ENCODE measurements around the gene ASTN2.

Gene ASTN2

DNA sequence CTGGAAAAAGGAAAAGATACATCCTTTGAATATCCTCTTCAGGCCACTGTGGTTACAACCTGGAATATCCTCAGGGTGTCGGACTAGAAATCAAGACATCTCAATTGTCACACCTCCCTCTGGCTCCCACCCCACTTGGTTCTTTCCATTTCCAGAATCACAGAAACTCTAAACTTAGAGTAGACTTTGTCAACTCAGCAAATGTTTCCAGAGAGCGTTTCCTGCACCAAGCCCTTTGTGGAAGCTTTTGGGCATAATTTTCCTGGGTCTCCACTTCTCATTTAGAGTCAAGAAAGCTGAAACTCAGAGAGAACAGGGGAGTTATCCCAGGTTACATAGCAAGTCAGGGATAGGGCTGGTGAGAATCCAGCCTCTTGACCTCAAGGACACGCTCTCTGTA lies 108.8 kb downstream of the ASTN2 start:
- in situ Hi-C loops (cut with MboI; ENCODE audit: low sequenced_read_pairs): no loop called here

DNA sequence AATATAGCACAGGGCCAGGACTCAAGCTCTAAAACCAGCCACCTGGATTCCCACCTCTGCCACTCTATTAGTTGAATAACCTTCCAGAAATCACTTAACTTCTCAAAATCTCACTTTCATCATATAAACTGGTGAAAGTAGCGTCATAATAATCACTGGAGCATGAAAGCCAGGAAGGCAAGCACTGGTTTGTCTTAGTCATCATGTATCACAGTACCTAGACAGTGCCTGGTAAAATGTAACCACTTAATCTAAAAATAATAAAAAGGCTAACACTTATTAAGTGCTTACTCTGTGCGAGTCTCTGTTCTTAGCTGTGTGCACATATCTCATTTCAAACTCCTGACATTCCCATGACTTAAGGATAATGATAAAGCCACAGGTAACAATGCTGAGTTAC lies 109.4 kb downstream of the ASTN2 start:
- in situ Hi-C loops (cut with MboI; ENCODE audit: low sequenced_read_pairs): no loop called here

DNA sequence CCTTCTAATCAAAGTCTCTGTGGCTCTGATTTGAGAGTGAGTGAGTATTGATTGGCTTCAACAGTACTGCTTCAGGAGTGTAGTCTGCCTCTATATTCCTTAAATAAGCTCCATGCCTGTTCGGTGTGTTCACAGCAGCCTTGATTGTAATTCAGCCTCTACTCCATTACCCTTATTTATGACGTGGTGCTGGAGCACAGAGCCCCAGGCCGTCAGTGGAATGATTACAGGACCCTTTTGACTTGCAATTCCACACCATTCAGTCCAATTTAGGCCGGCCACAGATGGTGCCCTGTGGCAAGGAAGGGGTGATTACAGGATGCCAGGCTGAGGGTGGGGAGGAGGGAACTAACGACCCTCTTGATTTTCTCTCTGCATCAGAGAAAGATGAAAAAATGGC lies 110.3 kb downstream of the ASTN2 start:
- in situ Hi-C loops (cut with MboI; ENCODE audit: low sequenced_read_pairs): no loop called here

DNA sequence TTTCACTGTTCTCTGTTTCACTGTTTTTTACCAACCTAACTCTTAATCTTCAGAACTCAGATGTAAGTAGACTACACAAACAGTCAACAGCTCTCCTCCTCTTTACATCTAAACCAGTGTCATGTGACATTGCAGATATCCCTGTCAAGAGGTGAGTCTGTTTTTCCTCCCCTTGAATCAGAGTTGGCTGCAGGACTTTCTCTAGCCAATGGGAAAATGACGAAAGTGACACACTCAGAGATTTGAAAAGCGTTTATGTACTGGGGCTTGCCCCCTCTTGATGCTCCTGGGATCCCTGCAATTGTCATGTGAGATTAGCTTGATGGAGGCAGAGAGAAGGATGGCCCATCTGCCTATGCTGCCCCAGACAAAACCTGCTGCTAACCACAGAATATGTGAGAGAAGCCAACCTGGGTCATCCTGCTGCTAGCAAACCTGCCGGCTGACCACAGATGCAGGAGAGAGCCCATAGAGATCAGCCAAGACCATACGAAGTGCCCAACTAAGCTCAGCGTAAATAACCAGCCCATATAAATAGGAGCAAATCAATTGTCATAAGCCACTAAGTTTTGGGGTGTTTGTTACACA lies 111.1 kb downstream of the ASTN2 start:
- in situ Hi-C loops (cut with MboI; ENCODE audit: low sequenced_read_pairs): no loop called here

DNA sequence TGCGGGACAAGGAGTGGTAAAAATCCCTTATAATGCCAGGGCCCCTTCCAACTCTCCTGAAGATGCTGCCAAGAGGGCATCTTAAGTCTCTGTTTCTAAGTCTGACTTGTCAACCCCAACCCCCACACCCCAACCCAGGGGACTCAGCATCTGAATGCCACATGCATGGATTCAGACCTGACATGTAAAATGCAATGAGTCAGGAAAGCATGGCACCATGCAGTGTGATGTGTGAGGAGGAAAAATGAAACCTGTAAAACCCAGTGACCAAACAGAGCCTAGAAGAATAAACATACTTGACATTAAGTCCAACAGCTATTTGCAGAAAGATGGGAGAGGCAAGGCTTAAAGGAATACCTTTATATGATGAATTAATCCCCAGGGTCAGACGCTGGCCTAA lies 112.4 kb downstream of the ASTN2 start:
- in situ Hi-C loops (cut with MboI; ENCODE audit: low sequenced_read_pairs): no loop called here

DNA sequence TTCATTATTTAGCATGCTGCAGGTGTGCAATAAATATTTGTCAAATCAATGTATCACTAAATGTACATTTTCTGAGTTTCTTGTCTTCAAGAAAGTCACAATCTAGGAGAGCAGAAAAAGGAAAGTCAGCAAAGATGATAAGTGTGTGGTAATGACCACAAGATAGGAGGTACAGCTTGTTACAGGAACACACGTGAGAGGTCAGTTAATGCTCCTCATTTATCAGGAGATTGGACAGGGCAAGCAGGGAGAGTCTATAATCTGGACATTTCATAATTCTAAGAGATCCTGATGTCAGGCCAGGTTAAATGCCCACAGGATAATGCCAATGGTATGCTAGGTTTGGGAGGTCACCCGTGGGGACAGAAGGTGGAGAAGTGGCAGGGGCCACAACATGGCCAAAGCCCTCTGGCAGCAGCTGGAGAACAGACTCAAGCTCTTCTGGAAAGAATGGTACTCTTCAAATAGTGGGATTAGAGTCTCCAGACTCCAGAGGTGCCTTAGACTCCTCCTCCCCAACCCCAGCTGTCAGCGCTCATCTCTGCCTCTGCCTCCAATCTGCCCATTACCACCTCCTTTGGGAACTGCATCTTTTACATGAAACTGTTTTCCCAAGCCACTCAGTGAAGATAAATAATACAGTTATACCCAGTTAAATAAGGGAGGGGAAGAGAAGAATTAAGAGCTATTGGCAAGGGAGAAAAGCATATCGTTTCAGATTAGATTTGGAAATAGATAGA lies 114.3 kb downstream of the ASTN2 start:
- in situ Hi-C loops (cut with MboI; ENCODE audit: low sequenced_read_pairs): no loop called here

DNA sequence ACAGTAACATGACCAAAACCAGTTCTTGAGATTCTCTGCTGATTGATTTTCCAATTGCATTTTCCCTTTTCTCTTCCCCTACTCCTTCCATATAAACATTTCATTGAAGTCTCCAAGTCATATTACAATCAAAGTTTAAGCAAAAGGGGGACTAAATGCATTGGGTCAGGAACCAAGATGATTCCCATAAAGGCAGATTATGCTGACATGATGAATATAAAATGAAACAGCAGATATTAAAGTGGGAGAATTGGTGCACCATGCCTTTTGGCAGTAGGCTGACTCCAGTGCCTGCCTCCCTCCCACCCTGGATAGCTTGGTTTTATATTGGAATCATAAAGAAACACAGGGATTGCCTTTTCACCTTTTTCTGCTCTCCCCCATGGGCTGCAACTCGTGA lies 118.4 kb downstream of the ASTN2 start:
- in situ Hi-C loops (cut with MboI; ENCODE audit: low sequenced_read_pairs): no loop called here

DNA sequence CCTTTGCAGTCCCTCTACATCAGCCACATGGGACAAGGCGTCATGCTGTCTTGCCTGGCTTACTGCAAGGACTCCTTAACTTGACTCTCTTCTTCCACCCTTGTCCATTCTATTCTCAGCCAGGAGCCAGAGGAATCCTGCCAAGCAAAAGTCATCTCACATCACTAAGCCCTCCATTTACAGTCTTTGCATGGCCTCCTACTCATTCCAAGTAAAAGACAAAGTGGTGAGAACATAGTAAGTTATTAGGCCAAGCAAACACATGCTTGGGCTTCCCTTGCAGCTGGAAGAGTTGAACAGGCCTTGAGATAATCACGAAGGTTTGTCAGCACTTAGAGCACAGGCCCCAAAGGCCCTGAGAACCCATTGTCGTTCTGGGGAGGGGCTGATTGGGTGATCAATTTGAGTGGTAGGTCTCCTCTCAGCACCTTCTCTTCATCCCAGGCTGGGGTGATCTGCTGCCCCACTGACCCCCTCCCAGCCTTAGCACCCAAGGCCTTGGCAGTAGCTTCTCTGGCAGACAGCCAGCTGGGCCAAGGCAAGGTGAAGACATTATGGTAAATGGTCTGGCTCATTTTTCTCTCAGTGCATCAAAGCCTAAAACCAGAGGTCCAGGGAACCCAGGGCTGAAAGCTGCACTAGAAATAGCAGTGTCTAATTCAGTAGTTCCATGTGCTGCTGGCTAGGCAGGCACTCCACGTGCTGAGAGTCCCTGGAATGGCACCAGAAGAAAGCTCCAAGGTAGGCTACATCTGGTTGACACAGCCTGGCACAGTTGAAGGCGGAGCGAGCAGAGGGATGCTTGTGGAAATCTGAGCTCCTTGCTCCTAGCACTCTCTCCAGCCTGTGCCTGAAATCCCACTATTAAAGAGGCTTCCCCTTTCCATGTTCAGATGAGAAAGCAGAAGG lies 121.4 kb downstream of the ASTN2 start:
- in situ Hi-C loops (cut with MboI; ENCODE audit: low sequenced_read_pairs): no loop called here

DNA sequence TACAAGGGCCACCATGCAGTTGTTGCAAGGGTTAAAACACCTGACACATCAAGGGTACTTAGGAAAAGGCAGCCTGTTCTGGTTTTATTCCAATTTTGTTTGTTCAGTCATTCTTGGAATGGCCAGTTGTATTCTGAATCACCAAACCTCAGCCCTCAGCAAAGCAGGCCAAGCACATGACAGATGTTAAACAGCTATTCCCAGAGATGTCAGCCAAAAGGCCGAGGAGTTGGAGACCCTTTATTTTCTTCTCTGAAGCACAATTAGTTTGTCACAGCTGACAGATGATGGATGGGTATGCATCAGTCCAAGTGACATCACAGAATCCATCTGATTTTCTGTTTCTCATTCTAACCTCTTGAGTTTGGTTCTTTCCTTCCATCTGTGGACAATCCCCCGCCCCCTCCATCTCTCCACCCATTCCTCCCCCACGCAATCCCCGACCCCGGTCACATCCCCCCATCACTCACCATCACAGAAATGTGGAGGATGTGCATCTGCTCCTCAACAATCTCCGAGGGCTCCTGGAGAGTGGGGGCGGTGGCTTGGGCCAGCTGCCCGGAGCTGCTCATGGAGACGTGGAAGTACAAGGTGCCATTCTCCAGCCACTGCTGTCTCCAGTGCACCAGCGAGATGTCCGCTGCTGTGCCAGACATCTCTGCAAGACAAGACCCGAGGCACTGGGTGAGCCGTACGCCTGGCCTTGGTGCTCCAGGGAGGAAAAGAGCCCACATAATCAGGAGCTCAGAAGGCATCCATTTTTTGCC lies 123.8 kb downstream of the ASTN2 start:
- in situ Hi-C loops (cut with MboI; ENCODE audit: low sequenced_read_pairs): no loop called here

DNA sequence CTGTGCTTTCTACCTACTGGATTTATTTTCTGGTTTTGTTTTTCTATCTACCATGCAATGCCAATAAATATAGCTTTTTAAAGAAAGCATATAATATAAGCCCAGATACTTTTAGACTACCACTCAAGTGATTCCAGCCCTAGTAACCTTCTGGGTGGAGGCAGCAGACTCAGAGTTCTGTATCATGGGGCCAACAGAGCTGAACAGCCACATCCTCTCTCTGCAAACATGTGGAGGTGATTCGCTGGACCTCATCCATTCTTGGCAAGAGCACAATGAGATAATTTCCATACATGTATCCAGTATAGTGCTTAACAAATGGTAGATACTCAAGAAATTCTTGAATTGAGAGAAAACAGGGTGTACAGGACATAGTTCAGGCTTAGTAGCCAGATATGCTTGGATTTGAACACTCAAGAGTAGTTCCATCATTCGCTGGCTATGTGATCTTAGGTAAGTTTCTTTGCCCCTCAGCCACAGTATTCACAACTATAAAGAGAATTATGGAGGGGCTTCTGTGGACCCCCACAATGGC lies 124.5 kb downstream of the ASTN2 start:
- in situ Hi-C loops (cut with MboI; ENCODE audit: low sequenced_read_pairs): no loop called here

DNA sequence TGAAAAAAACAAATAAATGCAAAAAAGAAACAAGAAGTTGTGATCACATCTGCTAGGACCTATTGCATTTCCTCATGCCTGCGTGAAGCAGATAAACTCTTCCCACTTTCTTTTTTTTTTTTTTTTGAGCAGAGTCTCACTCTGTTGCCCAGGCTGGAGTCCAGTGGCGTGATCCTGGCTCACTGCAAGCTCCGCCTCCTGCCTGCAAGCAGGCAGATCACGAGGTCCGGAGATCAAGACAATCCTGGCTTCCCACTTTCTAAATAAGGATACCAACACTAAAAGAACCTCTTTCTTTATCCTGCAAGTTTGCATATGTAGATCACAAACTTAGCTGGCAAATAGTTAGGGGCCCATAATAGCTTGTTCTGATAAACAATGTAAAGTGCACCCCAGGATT lies 128.6 kb downstream of the ASTN2 start:
- in situ Hi-C loops (cut with MboI; ENCODE audit: low sequenced_read_pairs): no loop called here

DNA sequence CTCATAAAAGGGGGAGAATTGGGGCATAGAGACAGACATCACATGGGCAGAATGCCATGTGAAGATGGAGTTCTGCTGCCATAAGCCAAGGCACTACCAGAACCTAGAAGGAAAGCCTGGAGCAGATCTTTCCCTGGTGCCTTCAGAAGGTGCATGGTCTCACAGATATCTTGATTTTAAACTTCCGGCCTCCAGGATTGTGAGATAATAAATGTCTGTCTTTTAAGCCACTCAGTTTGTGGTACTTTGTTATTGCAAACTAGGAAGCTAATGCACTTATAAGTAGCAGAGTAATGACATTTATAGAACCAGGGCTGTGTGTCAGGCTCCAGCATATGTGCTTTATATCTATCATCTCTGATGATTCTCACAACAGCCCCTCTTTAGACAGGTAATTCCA lies 130.4 kb downstream of the ASTN2 start:
- in situ Hi-C loops (cut with MboI; ENCODE audit: low sequenced_read_pairs): no loop called here

DNA sequence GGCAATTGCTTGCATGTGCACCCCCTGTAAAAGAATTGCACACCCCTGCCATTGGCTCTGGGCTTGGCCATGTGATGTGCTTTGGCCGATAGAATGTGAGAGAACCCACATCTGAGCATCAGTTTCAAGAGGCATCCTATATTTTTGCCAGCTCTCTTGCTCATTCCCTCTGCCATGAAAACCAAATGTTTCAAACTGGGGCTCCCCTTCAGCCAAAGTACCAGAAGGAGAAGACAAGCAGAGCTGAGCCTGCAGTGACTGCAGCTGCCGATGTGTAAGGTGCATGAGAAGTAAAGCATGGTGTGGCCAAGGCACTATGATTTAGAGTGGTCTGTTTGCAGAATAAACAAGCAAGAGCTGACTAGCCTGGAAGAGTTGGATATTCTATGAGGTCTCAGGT lies 132.3 kb downstream of the ASTN2 start:
- in situ Hi-C loops (cut with MboI; ENCODE audit: low sequenced_read_pairs): no loop called here

DNA sequence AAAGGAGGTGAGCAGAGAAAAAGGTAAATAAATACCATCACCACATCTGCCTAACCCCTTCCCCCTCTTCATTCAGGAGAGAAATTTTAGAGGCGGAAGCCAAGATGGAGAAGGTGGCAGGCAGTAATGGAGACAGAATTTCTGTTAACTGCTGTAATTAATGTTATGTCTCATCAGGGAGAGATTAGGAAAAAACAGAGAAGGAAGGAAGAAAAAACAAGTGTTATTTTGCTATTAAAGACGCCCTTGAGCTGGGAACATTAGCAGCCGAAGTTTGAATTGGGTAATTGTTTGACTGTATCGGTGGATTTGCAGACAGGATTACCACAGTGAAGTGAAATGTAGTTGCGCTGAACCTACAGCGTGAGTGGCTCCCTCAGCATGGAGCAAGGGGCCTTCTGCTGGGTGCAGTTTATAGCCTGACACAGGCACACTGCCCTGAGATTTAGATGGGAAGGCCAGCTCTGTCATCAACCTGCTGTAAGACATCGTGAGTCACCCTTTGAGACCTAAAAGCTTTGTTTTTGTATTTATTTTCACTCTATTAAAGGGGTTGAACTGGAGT lies 136.3 kb downstream of the ASTN2 start:
- in situ Hi-C loops (cut with MboI; ENCODE audit: low sequenced_read_pairs): no loop called here

DNA sequence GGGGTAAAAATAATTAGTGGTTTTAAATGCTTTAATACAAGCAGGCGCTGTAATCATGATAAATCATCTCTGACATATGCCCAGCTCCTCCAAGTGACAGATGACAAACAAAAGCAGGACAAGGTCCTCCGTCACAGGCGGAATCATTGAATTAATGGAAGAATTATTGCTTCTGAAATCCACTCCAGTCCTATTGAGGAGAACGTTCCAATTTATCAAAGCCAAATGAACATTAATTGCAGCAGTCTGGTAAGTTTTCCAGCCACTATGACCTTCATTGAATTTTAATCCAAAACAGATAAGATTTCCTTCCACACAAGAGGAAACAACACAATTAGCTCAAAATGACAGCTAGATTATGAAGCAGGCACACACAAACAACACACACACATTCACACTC lies 136.8 kb downstream of the ASTN2 start:
- in situ Hi-C loops (cut with MboI; ENCODE audit: low sequenced_read_pairs): no loop called here

DNA sequence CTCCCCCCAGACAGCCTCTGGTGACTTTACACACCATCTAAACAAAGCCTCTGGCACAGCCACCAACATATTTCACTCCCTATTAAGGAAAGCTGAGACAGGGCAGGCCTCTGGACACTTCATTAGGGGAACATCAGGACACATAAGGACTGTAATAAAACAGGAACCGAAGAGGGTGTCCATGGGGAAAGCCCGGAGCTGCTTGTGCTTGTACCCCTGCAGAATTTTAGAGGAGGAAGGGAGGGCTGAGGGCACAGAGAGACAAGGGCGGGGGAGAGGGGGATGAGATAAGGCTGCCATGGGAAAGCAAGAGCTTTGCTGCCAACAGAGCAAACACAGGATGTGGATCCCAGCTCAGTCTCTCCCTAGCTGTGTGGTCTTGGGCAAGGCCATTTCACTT lies 138.4 kb downstream of the ASTN2 start:
- in situ Hi-C loops (cut with MboI; ENCODE audit: low sequenced_read_pairs): no loop called here

DNA sequence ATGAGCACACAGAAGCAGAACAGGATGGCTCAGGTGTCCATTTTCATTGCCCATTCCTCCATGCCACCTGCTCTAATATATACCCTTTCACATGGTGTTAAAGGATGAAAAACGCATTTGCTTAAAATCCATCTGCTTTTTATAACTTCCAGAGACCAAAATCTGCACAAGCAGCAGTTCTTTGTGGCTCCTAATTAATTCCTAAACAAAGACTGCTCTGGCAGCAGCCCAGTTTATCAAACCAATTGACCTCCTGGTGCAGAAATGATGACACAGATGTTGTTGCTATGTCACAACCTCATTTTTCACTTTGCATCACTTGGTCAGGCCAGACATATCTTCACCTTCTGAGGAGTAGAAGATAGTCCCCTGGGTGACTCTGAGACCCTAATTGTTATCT lies 141.2 kb downstream of the ASTN2 start:
- in situ Hi-C loops (cut with MboI; ENCODE audit: low sequenced_read_pairs): no loop called here

DNA sequence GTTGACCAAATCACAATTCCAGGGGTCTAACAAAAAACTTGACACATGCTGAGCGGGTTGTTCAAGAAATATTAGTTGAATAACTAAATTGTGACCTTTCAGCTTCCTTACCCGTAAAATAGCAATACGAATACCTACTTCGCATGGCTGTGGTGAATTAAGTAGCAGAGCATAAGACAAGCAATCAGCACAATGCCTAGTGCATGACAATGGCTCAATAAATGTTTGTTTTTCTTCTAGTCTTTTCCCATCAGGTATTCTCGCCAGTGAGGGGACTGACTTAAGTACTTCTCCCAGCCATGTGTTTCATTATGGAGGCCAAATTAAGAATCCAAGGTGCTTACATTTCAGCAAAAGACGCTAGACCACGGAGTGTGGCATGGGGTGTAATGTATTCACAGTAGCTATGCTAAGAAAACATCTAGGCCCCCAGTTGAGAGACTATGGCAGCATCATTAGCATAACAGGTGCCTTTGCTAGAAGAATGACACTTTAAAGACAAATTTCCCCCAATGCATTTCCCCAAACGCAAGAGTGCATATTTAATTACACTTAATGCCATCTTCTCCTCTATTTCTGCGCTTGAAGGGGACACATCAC lies 145.9 kb downstream of the ASTN2 start:
- in situ Hi-C loops (cut with MboI; ENCODE audit: low sequenced_read_pairs): no loop called here

DNA sequence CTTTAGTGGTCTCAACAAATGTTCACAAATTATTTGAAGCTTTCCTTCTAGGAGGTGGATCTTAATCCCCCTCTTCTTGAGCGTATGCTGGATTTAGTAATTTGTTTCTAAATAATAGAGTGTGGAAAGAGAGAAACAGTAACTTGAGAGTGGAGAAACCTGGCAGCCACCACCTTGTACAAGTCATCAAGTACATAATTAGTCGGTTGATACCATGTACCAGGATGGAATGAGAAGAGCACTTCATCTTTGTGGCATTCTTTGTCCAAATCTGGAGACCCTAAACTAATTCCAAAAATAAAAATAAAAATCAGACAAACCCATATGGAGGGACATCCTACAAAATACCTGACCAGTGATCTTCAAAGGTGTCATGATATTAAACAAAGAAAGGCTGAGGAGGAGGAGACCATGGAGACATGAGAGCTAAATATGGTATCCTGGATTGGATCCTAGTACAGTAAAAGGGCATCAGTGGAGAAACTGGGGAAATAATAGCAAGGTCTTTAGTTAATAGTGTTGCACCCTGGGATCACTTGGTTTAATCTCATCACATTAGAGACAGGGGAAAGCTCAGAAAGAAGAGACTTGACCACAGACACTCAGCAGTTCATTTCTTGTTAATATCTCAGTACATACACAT lies 147.9 kb downstream of the ASTN2 start:
- in situ Hi-C loops (cut with MboI; ENCODE audit: low sequenced_read_pairs): no loop called here

DNA sequence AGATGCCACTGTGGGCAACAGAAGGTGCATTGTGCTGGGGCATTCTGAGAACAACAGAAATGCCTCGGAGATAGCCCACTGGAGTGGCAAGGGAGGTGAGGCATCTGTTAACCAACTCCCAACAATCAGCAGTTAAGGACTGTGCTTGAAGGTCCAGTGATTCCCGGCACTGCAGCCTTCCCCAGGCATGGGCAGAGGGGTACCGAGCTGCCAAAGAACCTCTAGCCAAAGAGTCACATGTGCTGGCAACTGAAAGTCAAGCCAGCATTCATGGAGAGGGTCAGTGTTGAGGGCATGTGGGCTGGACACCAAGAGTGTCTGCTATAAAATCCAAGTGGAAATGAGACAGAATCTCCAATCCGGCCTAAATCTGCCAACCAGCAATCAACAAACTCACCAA lies 149.6 kb downstream of the ASTN2 start:
- in situ Hi-C loops (cut with MboI; ENCODE audit: low sequenced_read_pairs): no loop called here
